WTC11 (cell line): Measurements from ENCODE around the gene ASB15.

Source experiments
- CREM ChIP-seq: sonication (generic); formaldehyde crosslinking; IDR thresholded peaks from 2 replicates; pipeline ENCODE4 v1.8.1; 2022; ENCODE audit warnings: mild to moderate bottlenecking, missing genetic modification reagents, moderate library complexity
- CTCF ChIP-seq: fragments of 200-600 bp; IDR thresholded peaks from 2 replicates; pipeline ENCODE4 v1.8.0; 2022; ENCODE audit warnings: antibody characterized with exemption
- FOXP1 ChIP-seq: sonication (generic); formaldehyde crosslinking; IDR thresholded peaks from 2 replicates; pipeline ENCODE4 v1.8.0; 2022; ENCODE audit warnings: missing genetic modification reagents, mild to moderate bottlenecking, moderate library complexity, borderline replicate concordance
- HMGXB4 ChIP-seq: sonication (generic); formaldehyde crosslinking; IDR thresholded peaks from 2 replicates; pipeline ENCODE4 v1.8.1; 2023; ENCODE audit warnings: mild to moderate bottlenecking, moderate library complexity, missing genetic modification reagents
- KAT7 ChIP-seq: sonication (generic); formaldehyde crosslinking; IDR thresholded peaks from 2 replicates; pipeline ENCODE4 v1.8.1; 2023; ENCODE audit warnings: missing genetic modification reagents, mild to moderate bottlenecking, borderline replicate concordance
- NFYB ChIP-seq: sonication (generic); formaldehyde crosslinking; conservative IDR thresholded peaks from 2 replicates; pipeline ENCODE4 v1.8.0; 2022; ENCODE audit warnings: low read depth, missing genetic modification reagents
- NR3C1 ChIP-seq: sonication (generic); formaldehyde crosslinking; conservative IDR thresholded peaks from 2 replicates; pipeline ENCODE4 v1.8.1; 2023; ENCODE audit warnings: low read depth, mild to moderate bottlenecking, missing genetic modification reagents
- SP1 ChIP-seq: sonication (generic); formaldehyde crosslinking; conservative IDR thresholded peaks from 2 replicates; pipeline ENCODE4 v1.8.1; 2022; ENCODE audit warnings: missing genetic modification reagents

- TF ChIP-seq SP1 (CRISPR knock-in tag) (no peak), KAT7 (CRISPR knock-in tag) (no peak), NFYB (CRISPR knock-in tag) (no peak), HMGXB4 (CRISPR knock-in tag) (no peak), NR3C1 (CRISPR knock-in tag) (no peak), CREM (CRISPR knock-in tag) (no peak), FOXP1 (no peak), CTCF (no peak)
Observed at GRCh38 chr7:123662755-123663154, 61.1 kb downstream of the ASB15 start.
